HFFc6 (cell line): ENCODE results near the gene OR1I1. TPM values are rescaled to one million over a fixed set of nuclear protein-coding genes. Genes with fewer than 3 reads are reported as not detected.
"Not testable (repeated sequence)": the region's sequence is repeated elsewhere in the genome, so short reads cannot be mapped to it uniquely, and the experiment has no call there.

Experiments used
- DNase-seq: peaks from one replicate; pipeline ENCODE4 v3.0.0-alpha.2; 2018
- H3K27ac Mint-ChIP-seq: 2 replicates; pipeline ENCODE4 v1.8.0; 2020; ENCODE audit warnings: mild to moderate bottlenecking, mixed read lengths
- H3K27me3 Mint-ChIP-seq: 2 replicates; pipeline ENCODE4 v1.8.0; 2021; ENCODE audit warnings: mild to moderate bottlenecking, moderate library complexity, mixed read lengths; ENCODE audit not compliant: insufficient read depth
- H3K36me3 Mint-ChIP-seq: 2 replicates; pipeline ENCODE4 v1.8.0; 2021; ENCODE audit warnings: low read depth, mixed read lengths
- H3K4me1 Mint-ChIP-seq: 2 replicates; pipeline ENCODE4 v1.8.0; 2020; ENCODE audit warnings: low read depth, mixed read lengths
- H3K4me3 Mint-ChIP-seq: 2 replicates; pipeline ENCODE4 v1.8.0; 2020; ENCODE audit warnings: mild to moderate bottlenecking, moderate library complexity, mixed read lengths
- H3K9me3 Mint-ChIP-seq: 2 replicates; pipeline ENCODE4 v1.8.0; 2020; ENCODE audit warnings: mild to moderate bottlenecking, mixed read lengths
- total RNA-seq, 6 experiments: library from RNA; stranded (reverse); fragmentation: NEBNext Ultra II Directional; extraction: Animal tissue kit (Norgen Biotek cat#: 25700); gene quantifications; 2 replicates in 1 of 6; 3 replicates in 5 of 6; pipeline ENCODE4 v1.2.3, GENCODE V29; 2021
- TF ChIP-seq, protein P1 (sequence below): fragments of 200-600 bp; sonication (generic); IDR thresholded peaks from 2 replicates; pipeline ENCODE4 v1.5.0; 2021; ENCODE audit warnings: antibody characterized with exemption, mild to moderate bottlenecking

The OR1I1 gene
- total RNA-seq, 6 experiments from 2014 or later = not detected

DNA sequence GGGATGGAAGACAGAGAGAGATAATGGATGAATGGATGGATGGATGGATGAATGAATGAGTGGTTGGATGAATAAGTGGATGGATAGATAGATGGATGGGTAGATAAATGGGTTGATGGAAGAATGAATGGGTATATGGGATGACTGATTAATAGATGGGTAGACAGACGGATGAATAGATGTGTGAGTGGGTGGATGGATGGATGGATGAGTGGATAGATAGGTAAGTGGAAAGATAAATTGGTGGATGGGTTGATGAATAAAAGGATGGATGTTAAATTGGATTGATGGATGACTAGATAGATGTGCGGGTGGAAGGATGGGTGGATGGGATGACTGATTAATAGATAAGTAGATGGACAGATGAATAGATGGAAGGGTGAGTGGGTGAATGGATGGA lies 31.4 kb upstream of the OR1I1 start:
- H3K27me3 Mint-ChIP-seq = peaks cover 2% of the 10 kb centered on the region
- TF ChIP-seq, protein P1, sequence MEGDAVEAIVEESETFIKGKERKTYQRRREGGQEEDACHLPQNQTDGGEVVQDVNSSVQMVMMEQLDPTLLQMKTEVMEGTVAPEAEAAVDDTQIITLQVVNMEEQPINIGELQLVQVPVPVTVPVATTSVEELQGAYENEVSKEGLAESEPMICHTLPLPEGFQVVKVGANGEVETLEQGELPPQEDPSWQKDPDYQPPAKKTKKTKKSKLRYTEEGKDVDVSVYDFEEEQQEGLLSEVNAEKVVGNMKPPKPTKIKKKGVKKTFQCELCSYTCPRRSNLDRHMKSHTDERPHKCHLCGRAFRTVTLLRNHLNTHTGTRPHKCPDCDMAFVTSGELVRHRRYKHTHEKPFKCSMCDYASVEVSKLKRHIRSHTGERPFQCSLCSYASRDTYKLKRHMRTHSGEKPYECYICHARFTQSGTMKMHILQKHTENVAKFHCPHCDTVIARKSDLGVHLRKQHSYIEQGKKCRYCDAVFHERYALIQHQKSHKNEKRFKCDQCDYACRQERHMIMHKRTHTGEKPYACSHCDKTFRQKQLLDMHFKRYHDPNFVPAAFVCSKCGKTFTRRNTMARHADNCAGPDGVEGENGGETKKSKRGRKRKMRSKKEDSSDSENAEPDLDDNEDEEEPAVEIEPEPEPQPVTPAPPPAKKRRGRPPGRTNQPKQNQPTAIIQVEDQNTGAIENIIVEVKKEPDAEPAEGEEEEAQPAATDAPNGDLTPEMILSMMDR = no peak
- H3K4me3 Mint-ChIP-seq = no peak overlapping the region

DNA sequence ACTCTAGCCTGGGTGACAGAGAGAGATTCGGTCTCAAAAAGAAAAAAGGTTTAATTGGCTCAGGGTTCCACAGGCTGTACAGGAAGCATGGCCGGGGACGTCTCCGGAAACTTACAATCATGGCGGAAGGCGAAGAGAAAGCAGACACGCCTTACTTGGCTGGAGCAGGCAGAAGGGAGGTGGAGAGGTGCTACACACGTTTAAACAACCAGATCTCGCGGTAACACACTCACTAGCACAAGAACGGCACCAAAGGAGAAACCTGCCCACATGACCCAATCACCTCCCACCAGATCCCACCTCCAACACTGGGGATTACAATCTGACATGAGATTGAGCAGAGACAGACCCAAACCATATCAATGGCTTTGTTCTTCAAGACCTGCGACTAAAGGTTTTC lies 20.0 kb upstream of the OR1I1 start:
- Mint-ChIP-seq H3K4me3 (no peak overlapping the region), H3K27me3 (peaks cover 2% of the 10 kb centered on the region), H3K27ac (no peak overlapping the region), H3K4me1 (no peaks in the 10 kb centered on the region), H3K9me3 (no peaks in the 10 kb centered on the region), H3K36me3 (no peaks in the 10 kb centered on the region)
- no peak for DNase-seq
- TF ChIP-seq, protein P1 = no peak

More for the DNA sequence above, 31.4 kb upstream of the OR1I1 start:
- Mint-ChIP-seq H3K9me3 (peaks cover 14% of the 10 kb centered on the region; the same call in 1 of the 2 replicates), H3K36me3 (no peaks in the 10 kb centered on the region), H3K4me1 (no peaks in the 10 kb centered on the region), H3K27ac (no peak overlapping the region)
- no peak for DNase-seq

DNA sequence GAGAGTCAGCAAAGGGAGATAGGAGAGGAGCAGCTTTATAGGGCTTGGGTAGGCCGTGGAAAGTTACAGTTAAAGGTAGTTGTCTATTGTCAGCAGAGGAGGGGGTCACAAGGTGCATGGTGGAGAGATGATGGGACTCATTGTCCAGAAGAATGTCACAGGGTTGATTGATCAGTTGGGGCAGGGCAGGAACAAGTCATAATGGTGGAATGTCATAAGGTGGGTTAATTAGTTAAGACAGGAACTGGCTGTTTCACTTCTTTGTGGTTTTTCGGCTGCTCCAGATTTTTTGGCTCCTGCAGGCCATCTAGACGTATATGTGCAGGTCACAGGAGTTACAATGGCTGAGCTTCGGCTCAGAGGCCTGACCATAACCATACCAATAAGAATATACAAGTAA lies 11.6 kb upstream of the OR1I1 start:
- H3K4me1 Mint-ChIP-seq, H3K9me3 Mint-ChIP-seq, H3K27ac Mint-ChIP-seq, DNase-seq, H3K4me3 Mint-ChIP-seq, H3K27me3 Mint-ChIP-seq, H3K36me3 Mint-ChIP-seq: not testable (repeated sequence)

DNA sequence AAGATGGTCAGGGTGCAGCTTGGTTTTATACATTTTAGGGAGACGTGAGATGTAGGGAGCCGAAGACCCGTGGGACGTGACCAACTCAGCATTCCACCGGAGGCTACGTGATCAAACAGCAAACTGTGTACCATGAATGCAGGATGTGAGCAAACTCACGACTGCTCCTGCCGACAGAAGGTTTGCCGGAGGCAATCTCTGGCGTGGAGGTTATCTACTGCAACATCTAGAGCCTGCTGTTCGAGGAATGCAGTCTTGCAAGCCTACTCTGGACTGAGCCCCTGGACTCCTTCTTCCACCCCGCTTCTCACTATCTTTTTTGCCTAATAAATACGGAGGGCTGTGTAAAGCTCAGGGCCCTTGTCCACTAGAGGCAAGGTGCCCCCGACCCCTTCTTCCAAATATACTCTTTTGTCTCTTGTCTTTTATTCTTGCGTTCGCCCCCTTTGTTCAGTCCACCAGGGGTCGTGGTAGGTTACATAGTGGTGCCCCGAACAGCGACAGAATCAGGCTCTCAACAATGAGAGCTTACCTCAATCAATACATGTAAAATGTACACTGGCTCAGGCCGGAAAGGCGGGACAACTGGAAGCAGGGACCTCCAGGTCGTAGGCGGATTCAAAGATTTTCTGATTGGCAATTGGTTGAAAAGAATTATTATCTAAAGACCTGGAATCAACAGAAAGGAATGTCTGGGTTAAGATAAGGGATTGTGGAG lies 8.9 kb upstream of the OR1I1 start:
- H3K4me3 Mint-ChIP-seq = no peak overlapping the region
- H3K27ac Mint-ChIP-seq = no peak overlapping the region
- peaks cover 2% of the 10 kb centered on the region for H3K27me3 Mint-ChIP-seq
- no peaks in the 10 kb centered on the region for H3K36me3 Mint-ChIP-seq
- DNase-seq = no peak
- no peaks in the 10 kb centered on the region for H3K9me3 Mint-ChIP-seq
- no peaks in the 10 kb centered on the region for H3K4me1 Mint-ChIP-seq
- TF ChIP-seq, protein P1 = no peak; the same call in 1 of the 2 replicates

DNA sequence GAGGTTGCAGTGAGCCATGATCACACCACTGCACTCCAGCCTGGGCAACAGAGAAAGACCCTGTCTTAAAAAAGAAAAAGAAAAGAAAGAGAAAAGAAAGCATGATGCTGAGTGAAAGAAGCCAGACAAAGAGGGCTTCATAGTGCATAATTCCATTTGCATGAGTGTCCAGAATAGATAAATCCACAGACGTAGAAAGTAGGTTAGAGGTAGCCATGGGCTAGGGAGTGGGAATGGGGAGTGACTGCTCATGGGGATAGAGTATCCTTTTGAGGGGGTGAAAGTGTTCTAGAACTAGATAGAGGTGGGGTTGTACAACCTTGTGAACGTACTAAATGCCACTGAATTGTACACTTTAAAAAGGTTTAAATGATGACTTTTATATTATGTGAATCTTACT lies 7.6 kb upstream of the OR1I1 start:
- TF ChIP-seq, protein P1 = no peak
- Mint-ChIP-seq H3K27me3 (peaks cover 2% of the 10 kb centered on the region), H3K4me1 (no peaks in the 10 kb centered on the region), H3K4me3 (no peak overlapping the region), H3K36me3 (no peaks in the 10 kb centered on the region), H3K9me3 (no peaks in the 10 kb centered on the region), H3K27ac (no peak overlapping the region)
- no peak for DNase-seq

DNA sequence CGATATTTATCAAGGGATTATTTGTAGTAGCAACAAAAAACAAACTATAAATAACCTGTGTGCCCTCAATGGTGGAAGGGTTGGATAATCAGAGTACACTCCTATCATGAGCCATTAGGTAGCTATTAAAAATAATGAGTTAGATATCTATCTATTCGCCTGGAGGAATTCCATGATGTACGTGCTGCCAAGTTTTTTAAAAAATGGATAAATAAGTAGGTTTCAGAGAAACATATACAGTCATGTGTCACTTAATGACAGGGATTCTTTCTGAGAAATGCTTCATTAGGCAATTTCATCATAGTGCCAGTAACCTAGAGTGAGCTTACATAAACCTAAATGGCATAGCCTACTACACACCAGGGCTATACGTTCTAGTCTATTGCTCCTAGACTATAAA lies 6.2 kb upstream of the OR1I1 start:
- no peak for DNase-seq
- Mint-ChIP-seq H3K27me3 (peaks cover 2% of the 10 kb centered on the region), H3K4me3 (no peak overlapping the region), H3K4me1 (no peaks in the 10 kb centered on the region), H3K27ac (no peak overlapping the region), H3K36me3 (no peaks in the 10 kb centered on the region), H3K9me3 (no peaks in the 10 kb centered on the region)
- TF ChIP-seq, protein P1 = no peak

DNA sequence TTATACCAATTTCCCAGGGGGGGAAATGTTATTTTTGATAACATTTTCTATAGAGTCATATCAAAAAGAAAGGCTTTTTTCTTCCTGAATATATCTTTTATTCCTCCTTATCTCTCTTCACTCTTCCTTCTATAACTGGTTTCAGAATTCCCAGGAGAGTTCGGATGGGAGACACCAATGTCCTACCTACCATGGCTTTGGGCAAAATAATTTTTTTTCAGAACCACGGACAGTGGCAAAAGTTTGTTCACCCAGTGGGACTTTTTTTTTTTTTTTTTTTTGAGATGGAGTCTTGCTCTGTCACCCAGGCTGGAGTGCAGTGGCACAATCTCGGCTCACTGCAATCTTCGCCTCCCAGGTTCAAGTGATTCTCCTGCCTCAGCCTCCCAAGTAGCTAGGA lies 2.0 kb upstream of the OR1I1 start:
- not testable (repeated sequence) for DNase-seq, H3K27ac Mint-ChIP-seq, H3K4me3 Mint-ChIP-seq, H3K36me3 Mint-ChIP-seq, H3K4me1 Mint-ChIP-seq, H3K9me3 Mint-ChIP-seq
- H3K27me3 Mint-ChIP-seq = peaks cover 11% of the 10 kb centered on the region
